Measurements from ENCODE around the gene TRPT1. TPM values are rescaled to one million over a fixed set of nuclear protein-coding genes. Genes with fewer than 3 reads are reported as not detected.

The TRPT1 gene
- total RNA-seq, 1 donor from 2014 or later: 39.0 TPM

DNA sequence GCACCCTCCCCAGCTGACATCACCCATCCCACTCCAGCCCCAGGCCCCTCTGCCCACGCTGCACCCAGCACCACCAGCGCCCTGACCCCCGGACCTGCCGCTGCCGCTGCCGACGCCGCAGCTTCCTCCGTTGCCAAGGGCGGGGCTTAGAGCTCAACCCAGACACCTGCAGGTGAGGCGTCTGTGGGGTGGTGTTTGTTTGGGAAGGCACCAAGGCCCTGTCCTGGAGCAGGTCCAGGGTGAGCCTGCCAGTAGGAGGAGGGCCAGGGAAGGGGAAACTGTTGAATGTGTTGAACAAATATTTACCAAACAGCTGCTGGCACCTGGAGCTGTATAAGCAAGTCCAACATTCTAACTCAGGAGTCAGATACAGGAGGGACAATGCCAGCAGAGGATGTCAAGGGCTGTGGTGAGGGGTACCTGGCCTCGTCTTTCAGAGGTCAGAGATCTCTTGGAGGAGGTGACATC, 11.5 kb upstream of the TRPT1 start:
- H3K4me3 Mint-ChIP-seq (ENCODE audit: unreplicated experiment): no peak overlapping the region
- DNase-seq: no peak
- H3K9me3 Mint-ChIP-seq (ENCODE audit: unreplicated experiment): peaks cover 1% of the 10 kb centered on the region
- H3K36me3 Mint-ChIP-seq (ENCODE audit: unreplicated experiment): no peaks in the 10 kb centered on the region
- no peak overlapping the region for H3K27ac Mint-ChIP-seq (ENCODE audit: unreplicated experiment)
- H3K27me3 Mint-ChIP-seq (ENCODE audit: unreplicated experiment): peaks cover 15% of the 10 kb centered on the region
- peaks cover 1% of the 10 kb centered on the region for H3K4me1 Mint-ChIP-seq (ENCODE audit: low read depth, unreplicated experiment)
- TF ChIP-seq, protein P1, sequence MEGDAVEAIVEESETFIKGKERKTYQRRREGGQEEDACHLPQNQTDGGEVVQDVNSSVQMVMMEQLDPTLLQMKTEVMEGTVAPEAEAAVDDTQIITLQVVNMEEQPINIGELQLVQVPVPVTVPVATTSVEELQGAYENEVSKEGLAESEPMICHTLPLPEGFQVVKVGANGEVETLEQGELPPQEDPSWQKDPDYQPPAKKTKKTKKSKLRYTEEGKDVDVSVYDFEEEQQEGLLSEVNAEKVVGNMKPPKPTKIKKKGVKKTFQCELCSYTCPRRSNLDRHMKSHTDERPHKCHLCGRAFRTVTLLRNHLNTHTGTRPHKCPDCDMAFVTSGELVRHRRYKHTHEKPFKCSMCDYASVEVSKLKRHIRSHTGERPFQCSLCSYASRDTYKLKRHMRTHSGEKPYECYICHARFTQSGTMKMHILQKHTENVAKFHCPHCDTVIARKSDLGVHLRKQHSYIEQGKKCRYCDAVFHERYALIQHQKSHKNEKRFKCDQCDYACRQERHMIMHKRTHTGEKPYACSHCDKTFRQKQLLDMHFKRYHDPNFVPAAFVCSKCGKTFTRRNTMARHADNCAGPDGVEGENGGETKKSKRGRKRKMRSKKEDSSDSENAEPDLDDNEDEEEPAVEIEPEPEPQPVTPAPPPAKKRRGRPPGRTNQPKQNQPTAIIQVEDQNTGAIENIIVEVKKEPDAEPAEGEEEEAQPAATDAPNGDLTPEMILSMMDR (IDR thresholded peaks at IDR 0.05; ENCODE audit: partially characterized antibody, unreplicated experiment): no peak

DNA sequence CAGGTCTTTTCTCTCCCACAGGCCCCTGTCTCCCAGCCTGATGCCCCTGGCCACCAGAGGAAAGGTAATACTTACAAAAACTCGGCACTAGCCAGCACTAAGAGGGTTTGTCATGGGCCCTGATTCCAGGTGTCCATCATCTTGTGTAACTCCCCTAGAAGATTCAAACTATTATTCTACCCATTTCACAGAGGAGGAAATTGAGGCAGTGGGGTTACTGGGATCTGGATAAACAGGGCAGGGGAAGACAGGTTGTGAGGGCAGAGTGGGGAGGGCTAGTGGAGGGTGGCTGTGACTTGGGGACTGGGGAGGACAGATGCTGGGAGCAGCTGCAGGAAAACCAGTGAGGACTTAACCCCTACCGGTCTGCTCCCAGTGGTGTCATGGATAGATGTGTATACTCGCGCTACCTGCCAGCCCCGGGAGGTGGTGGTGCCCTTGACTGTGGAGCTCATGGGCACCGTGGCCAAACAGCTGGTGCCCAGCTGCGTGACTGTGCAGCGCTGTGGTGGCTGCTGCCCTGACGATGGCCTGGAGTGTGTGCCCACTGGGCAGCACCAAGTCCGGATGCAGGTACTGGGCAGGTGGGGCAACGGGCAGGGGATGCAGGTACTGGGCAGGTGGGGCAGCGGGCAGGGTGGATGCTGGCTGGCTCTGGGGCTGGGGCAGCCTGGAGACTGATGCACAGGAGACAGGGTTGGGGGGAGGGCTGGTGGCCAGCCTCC, 9.6 kb upstream of the TRPT1 start:
- Mint-ChIP-seq H3K4me3 (ENCODE audit: unreplicated experiment) (peak overlapping the region; percentile 76), H3K9me3 (ENCODE audit: unreplicated experiment) (peaks cover 4% of the 10 kb centered on the region), H3K36me3 (ENCODE audit: unreplicated experiment) (no peaks in the 10 kb centered on the region), H3K27ac (ENCODE audit: unreplicated experiment) (peak overlapping the region; percentile 33), H3K4me1 (ENCODE audit: low read depth, unreplicated experiment) (peaks cover 1% of the 10 kb centered on the region), H3K27me3 (ENCODE audit: unreplicated experiment) (peaks cover 21% of the 10 kb centered on the region)
- no peak for DNase-seq
- TF ChIP-seq, protein P1 (IDR thresholded peaks at IDR 0.05; ENCODE audit: partially characterized antibody, unreplicated experiment): no peak

DNA sequence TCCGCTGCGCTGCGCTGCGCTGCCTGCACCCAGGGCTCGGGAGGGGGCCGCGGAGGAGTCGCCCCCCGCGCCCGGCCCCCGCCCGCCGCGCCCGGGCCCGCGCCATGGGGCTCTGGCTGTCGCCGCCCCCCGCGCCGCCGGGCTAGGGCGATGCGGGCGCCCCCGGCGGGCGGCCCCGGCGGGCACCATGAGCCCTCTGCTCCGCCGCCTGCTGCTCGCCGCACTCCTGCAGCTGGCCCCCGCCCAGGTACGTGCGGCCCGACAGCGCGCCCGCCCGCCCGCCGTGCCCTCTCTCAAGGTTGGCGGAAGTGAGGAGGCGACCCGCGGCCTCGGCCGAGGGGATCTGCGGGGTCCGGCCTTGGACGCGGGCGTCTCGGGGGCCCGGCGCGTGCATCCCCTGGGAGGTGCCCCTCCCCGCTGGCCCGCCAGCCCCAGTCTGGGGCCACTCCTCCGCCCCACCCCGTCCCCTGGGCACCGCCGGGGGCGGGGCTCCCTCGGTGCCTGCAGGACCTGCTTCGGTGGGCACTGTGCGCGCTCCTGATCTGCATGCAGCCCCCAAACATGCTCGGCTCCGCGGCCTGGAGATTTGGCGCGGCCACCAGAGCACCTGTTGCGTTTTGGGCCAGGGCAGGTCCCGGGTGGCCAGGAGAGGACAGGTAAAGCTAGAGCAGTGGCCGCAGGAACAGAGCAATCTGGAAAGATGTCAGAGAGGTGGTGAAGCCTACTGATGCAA, 8.8 kb upstream of the TRPT1 start:
- TF ChIP-seq, protein P1 (IDR thresholded peaks at IDR 0.05; ENCODE audit: partially characterized antibody, unreplicated experiment): no peak
- Mint-ChIP-seq H3K27ac (ENCODE audit: unreplicated experiment) (no peak overlapping the region), H3K4me3 (ENCODE audit: unreplicated experiment) (peak overlapping the region; percentile 76), H3K36me3 (ENCODE audit: unreplicated experiment) (no peaks in the 10 kb centered on the region), H3K27me3 (ENCODE audit: unreplicated experiment) (peaks cover 17% of the 10 kb centered on the region), H3K4me1 (ENCODE audit: low read depth, unreplicated experiment) (no peaks in the 10 kb centered on the region), H3K9me3 (ENCODE audit: unreplicated experiment) (peaks cover 4% of the 10 kb centered on the region)
- DNase-seq: no peak

DNA sequence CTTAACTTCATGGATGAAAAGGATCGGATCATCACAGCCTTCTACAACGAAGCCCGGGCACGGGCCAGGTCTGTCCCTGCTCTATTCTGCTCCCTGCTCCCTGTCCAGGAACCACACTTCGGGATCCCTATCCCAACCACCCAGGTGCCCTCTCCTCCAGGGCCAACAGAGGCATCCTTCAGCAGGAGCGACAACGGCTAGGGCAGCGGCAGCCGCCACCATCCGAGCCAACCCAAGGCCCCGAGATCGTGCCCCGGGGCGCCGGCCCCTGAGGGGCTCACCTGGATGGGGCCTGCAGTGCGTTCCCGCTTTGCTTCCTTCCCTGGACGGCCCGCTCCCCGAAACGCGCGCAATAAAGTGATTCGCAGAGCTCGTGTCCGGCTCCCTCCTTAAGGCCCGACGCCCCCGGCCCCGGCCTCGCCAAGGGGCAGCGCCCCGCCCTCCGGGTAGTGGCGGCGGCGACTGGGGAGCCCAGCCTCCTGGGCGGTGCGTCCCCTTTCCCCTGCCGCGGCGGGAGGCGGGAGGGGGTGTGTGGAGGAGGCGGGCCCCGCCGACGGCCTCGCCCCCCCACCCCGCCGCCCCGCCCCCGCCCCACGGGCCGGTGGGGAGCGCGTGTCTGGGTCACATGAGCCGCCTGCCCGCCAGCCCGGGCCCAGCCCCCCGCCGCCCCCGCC, 8.1 kb upstream of the TRPT1 start, which contains the start of gene VEGFB:
Gene VEGFB, plus strand, starts transcription at position 672 of the 674 bp plus-strand sequence. CDS start 250 bp downstream, outside the sequence.
- no peak for DNase-seq
- H3K4me1 Mint-ChIP-seq (ENCODE audit: low read depth, unreplicated experiment): no peaks in the 10 kb centered on the region
- TF ChIP-seq, protein P1 (IDR thresholded peaks at IDR 0.05; ENCODE audit: partially characterized antibody, unreplicated experiment): no peak
- peak within 1 kb of the TSS; percentile 33 for H3K27ac Mint-ChIP-seq (ENCODE audit: unreplicated experiment)
- peaks cover 4% of the 10 kb centered on the region for H3K9me3 Mint-ChIP-seq (ENCODE audit: unreplicated experiment)
- H3K36me3 Mint-ChIP-seq (ENCODE audit: unreplicated experiment): no peaks in the 10 kb centered on the region
- peaks cover 17% of the 10 kb centered on the region for H3K27me3 Mint-ChIP-seq (ENCODE audit: unreplicated experiment)
- H3K4me3 Mint-ChIP-seq (ENCODE audit: unreplicated experiment): peak within 1 kb of the TSS; percentile 76

Measured in glutamatergic neuron (in vitro differentiated cells).